Natural killer cell (primary cell): ENCODE measurements around the gene TTC16. TPM values are rescaled to one million over a fixed set of nuclear protein-coding genes. Genes with fewer than 3 reads are reported as not detected.

ENCODE experiments used
- ATAC-seq, 3 donors: fragments of 150-1000 bp in 2 of 3; fragments of 200-7000 bp in 1 of 3; cut with Tn5 transposase; 1 replicate in 1 of 3; 2 replicates in 2 of 3; pipeline ENCODE4 v1.10.0; 2021; ENCODE audit warnings: mild to moderate bottlenecking in 2 of 3, moderate library complexity in 2 of 3
- DNase-seq, 2 donors: peaks; one replicate each; pipeline versions ENCODE4 v3.0.0 to v3.0.0-alpha.2; 2013 to 2021; ENCODE audit warnings: mixed read lengths in 1 of 2
- H3K27ac ChIP-seq: one replicate; pipeline ENCODE4 v1.5.1; 2013; ENCODE audit warnings: mild to moderate bottlenecking, low read length
- H3K27me3 ChIP-seq: one replicate; pipeline ENCODE4 v1.6.1; 2013; ENCODE audit warnings: low read length; ENCODE audit not compliant: control insufficient read depth, insufficient read depth
- H3K36me3 ChIP-seq: one replicate; pipeline ENCODE4 v1.6.1; 2013; ENCODE audit warnings: low read length; ENCODE audit not compliant: control insufficient read depth, insufficient read depth
- H3K4me1 ChIP-seq: one replicate; pipeline ENCODE4 v1.6.1; 2013; ENCODE audit warnings: low read length; ENCODE audit not compliant: control insufficient read depth, insufficient read depth
- H3K4me3 ChIP-seq: one replicate; pipeline ENCODE4 v1.5.1; 2013; ENCODE audit warnings: low read length
- H3K9me3 ChIP-seq: one replicate; pipeline ENCODE4 v1.6.1; 2013; ENCODE audit warnings: low read length; ENCODE audit not compliant: control insufficient read depth, insufficient read depth
- H3K27ac Mint-ChIP-seq, 2 donors: one replicate each; pipeline ENCODE4 v1.8.0; 2022; ENCODE audit warnings: mild to moderate bottlenecking in 2 of 2, mixed read lengths in 2 of 2, moderate library complexity in 1 of 2
- H3K27me3 Mint-ChIP-seq, 2 donors: one replicate each; pipeline ENCODE4 v1.8.0; 2022; ENCODE audit warnings: low read depth in 2 of 2, mixed read lengths in 2 of 2
- H3K36me3 Mint-ChIP-seq: one replicate; pipeline ENCODE4 v1.8.0; 2022; ENCODE audit warnings: mixed read lengths
- H3K4me1 Mint-ChIP-seq, 2 donors: one replicate each; pipeline ENCODE4 v1.8.0; 2022; ENCODE audit warnings: mixed read lengths in 2 of 2
- H3K4me3 Mint-ChIP-seq: one replicate; pipeline ENCODE4 v1.8.0; 2022; ENCODE audit warnings: mild to moderate bottlenecking, moderate library complexity, mixed read lengths
- H3K9me3 Mint-ChIP-seq, 2 donors: one replicate each; pipeline ENCODE4 v1.8.0; 2022; ENCODE audit warnings: mixed read lengths in 2 of 2
- CTCF ChIP-seq: fragments of 200-600 bp; IDR thresholded peaks from one replicate; pipeline ENCODE4 v1.8.0; 2022; ENCODE audit warnings: antibody characterized with exemption
- WGBS: methylation state at CpG from one replicate; pipeline ENCODE4 v1.1.7; 2013; ENCODE audit warnings: missing lambda C conversion rate; ENCODE audit not compliant: insufficient coverage; 5-methylcytosine and 5-hydroxymethylcytosine counted together
- intact Hi-C: fragments of 100-400 bp; cut with micrococcal nuclease; formaldehyde crosslinking; loops from one replicate; pipeline ENCODE4 v1.14.2; 2022
- total RNA-seq, 4 donors: library from RNA; stranded (reverse); fragments of 120-200 nt in 1 of 4; gene quantifications; one replicate each; pipeline versions ENCODE4 v1.2.3 to v1.2.4, GENCODE V29; 2013 to 2022

The TTC16 gene
- total RNA-seq, 3 donors from 2014 or later (not counting 1 experiment from before 2014, with no cell fraction given): 15.5 to 23.0 (median 21.5) TPM

GRCh38 chr9:127732444-127732843 is 16.6 kb downstream of the TTC16 start:
- Histone ChIP-seq H3K4me3 (no peak overlapping the region), H3K36me3 (peaks cover 13% of the 10 kb centered on the region), H3K27me3 (no peaks in the 10 kb centered on the region), H3K9me3 (no peaks in the 10 kb centered on the region), H3K27ac (no peak overlapping the region), H3K4me1 (peaks cover 22% of the 10 kb centered on the region)
- ATAC-seq (no peak), DNase-seq (no peak)
- no peak for TF ChIP-seq CTCF
- 97% methylated on average over 21 of the region's 21 CpGs for WGBS
- H3K27me3 Mint-ChIP-seq: no peaks in the 10 kb centered on the region
- H3K9me3 Mint-ChIP-seq: no peaks in the 10 kb centered on the region
- H3K4me1 Mint-ChIP-seq: peaks cover 5 to 24% of the 10 kb centered on the region in 2 donors
- H3K4me3 Mint-ChIP-seq: no peak overlapping the region
- H3K36me3 Mint-ChIP-seq: no peaks in the 10 kb centered on the region
- intact Hi-C loops: loop anchor here (10.0 kb wide), 1 partner anchor 118 kb away; the partner anchor contains the start of gene STXBP1
- H3K27ac Mint-ChIP-seq: no peak overlapping the region

GRCh38 chr9:127733614-127734013 is 17.7 kb downstream of the TTC16 start:
- H3K27ac Mint-ChIP-seq: peak overlapping the region; percentile 93 to 96
- Histone ChIP-seq H3K4me3 (no peak overlapping the region), H3K27me3 (no peaks in the 10 kb centered on the region), H3K27ac (no peak overlapping the region), H3K9me3 (no peaks in the 10 kb centered on the region), H3K4me1 (peaks cover 22% of the 10 kb centered on the region), H3K36me3 (peaks cover 22% of the 10 kb centered on the region)
- no peak for ATAC-seq
- H3K27me3 Mint-ChIP-seq: no peaks in the 10 kb centered on the region
- 82% methylated on average over 2 of the region's 2 CpGs for WGBS
- no peak for TF ChIP-seq CTCF
- peaks cover 5 to 24% of the 10 kb centered on the region in 2 donors for H3K4me1 Mint-ChIP-seq
- intact Hi-C loops: loop anchor here (1.0 to 10.0 kb wide), 6 partner anchors 35 to 229 kb away; partner anchors contain the start of gene STXBP1
- H3K4me3 Mint-ChIP-seq: peak overlapping the region; percentile 49
- peaks cover 8% of the 10 kb centered on the region for H3K36me3 Mint-ChIP-seq
- DNase-seq: no peak
- H3K9me3 Mint-ChIP-seq: no peaks in the 10 kb centered on the region

- no peak for TF ChIP-seq CTCF
- peak overlapping the region; percentile 50 for H3K4me3 ChIP-seq
- Mint-ChIP-seq H3K9me3 (no peaks in the 10 kb centered on the region), H3K27ac (peak overlapping the region; percentile 93 to 96), H3K4me1 (peaks cover 5 to 24% of the 10 kb centered on the region in 2 donors), H3K36me3 (peaks cover 8% of the 10 kb centered on the region), H3K27me3 (no peaks in the 10 kb centered on the region), H3K4me3 (peak overlapping the region; percentile 79)
- ATAC-seq (no peak), DNase-seq (peak in 1 of 2 donors; percentile 34)
- H3K27ac ChIP-seq: peak overlapping the region; percentile 87
- H3K9me3 ChIP-seq: no peaks in the 10 kb centered on the region
- peaks cover 24% of the 10 kb centered on the region for H3K36me3 ChIP-seq
- intact Hi-C loops: loop anchor here (1.0 to 10.0 kb wide), 6 partner anchors 35 to 230 kb away; partner anchors contain the start of gene STXBP1
- H3K27me3 ChIP-seq: no peaks in the 10 kb centered on the region
- 67% methylated on average over 22 of the region's 22 CpGs for WGBS
- peaks cover 22% of the 10 kb centered on the region for H3K4me1 ChIP-seq
Observed at GRCh38 chr9:127734247-127734746, 18.4 kb downstream of the TTC16 start.
